H7 (cell line): ENCODE results near the gene TMEM229B. TPM values are rescaled to one million over a fixed set of nuclear protein-coding genes. Genes with fewer than 3 reads are reported as not detected.

Experiments used
- total RNA-seq: library from RNA; depleted of rRNA; stranded (reverse); fragments of >200 nt; shearing (Covaris generic); gene quantifications from 2 replicates; pipeline ENCODE4 v1.2.3, GENCODE V29; 2014; rRNA removed

TMEM229B gene
- total RNA-seq, 1 experiment from 2014 or later = 0.69 TPM

Other genes with a start within 250 kb of the TMEM229B start
- gene PALS1, start 247.3 kb downstream of the TMEM229B start, total RNA-seq = 12.1 and 15.6 TPM in 2 replicates
- gene ATP6V1D, start 128.9 kb downstream of the TMEM229B start, total RNA-seq = 90.0 and 107 TPM in 2 replicates
- gene EIF2S1, start 128.4 kb downstream of the TMEM229B start, total RNA-seq = 155 and 162 TPM in 2 replicates
- gene PLEK2, start 76.6 kb downstream of the TMEM229B start, total RNA-seq = not detected in 2 replicates
- gene PLEKHH1, start 44.6 kb upstream of the TMEM229B start, total RNA-seq = 16.5 and 22.2 TPM in 2 replicates
- gene PIGH, start 111.5 kb upstream of the TMEM229B start, total RNA-seq = 8.2 and 8.8 TPM in 2 replicates
- 32.1 and 40.9 TPM in 2 replicates for gene ARG2, start 131.2 kb upstream of the TMEM229B start, total RNA-seq
- 61.2 and 65.3 TPM in 2 replicates for gene VTI1B, start 185.9 kb upstream of the TMEM229B start, total RNA-seq
- gene RDH11, start 207.0 kb upstream of the TMEM229B start, total RNA-seq = 116 and 123 TPM in 2 replicates
- gene RDH12, start 213.2 kb upstream of the TMEM229B start, total RNA-seq = 0.48 and 1.1 TPM in 2 replicates